Mammary epithelial cell (primary cell): ENCODE data around the gene ANK2.

ENCODE experiments used
- CTCF ChIP-seq, 2 donors: IDR thresholded peaks in 1 of 2; conservative IDR thresholded peaks in 1 of 2; 2 replicates each; pipeline ENCODE4 v1.5.1; 2011 to 2012; ENCODE audit warnings: inconsistent platforms in 2 of 2, low read length in 2 of 2, mild to moderate bottlenecking in 2 of 2, control low read depth in 1 of 2, low read depth in 1 of 2; ENCODE audit not compliant: insufficient read depth in 1 of 2; ENCODE audit errors: extremely low read depth in 1 of 2
- EZH2 ChIP-seq: IDR thresholded peaks from 2 replicates; pipeline ENCODE4 v1.6.1; 2012; ENCODE audit warnings: low read length, inconsistent platforms, borderline replicate concordance

- peak; percentile 12 to 44 for TF ChIP-seq CTCF (conservative IDR thresholded peaks at IDR 0.05 in 1 of 2, IDR thresholded peaks at IDR 0.05 in 1 of 2; ENCODE audit: extremely low read depth in 1 of 2, insufficient read depth in 1 of 2, low read depth in 1 of 2, low read length in 2 of 2)
- no peak for TF ChIP-seq EZH2
These were observed 306.3 kb downstream of the ANK2 start for GRCh38 chr4:113355550-113356371.
